ENCODE measurements around the gene CNPY2. TPM values are rescaled to one million over a fixed set of nuclear protein-coding genes. Genes with fewer than 3 reads are reported as not detected.

CNPY2 gene
- total RNA-seq, 4 donors from 2014 or later = 37.2 to 66.6 (median 55.3) TPM

GRCh38 chr12:56359851-56360767, 44.3 kb upstream of the CNPY2 start, which contains the start of gene STAT2:
Gene STAT2, minus strand, starts transcription at chr12:56360107. Its CDS starts 3,536 bp downstream, at chr12:56356571.
- WGBS, 2 donors = 1% methylated on average over 26 to 36 of the region's 54 CpGs
- Histone ChIP-seq H3K4me3 (peak within 1 kb of the TSS; percentile 63 to 88 (median 82)), H3K36me3 (peaks cover 3 to 17% (median 10%) of the 10 kb centered on the region in 3 donors), H3K4me1 (peaks cover 9 to 27% (median 20%) of the 10 kb centered on the region in 3 donors), H3K27me3 (no peaks in the 10 kb centered on the region), H3K27ac (peak within 1 kb of the TSS; percentile 91 to 96 (median 94)), H3K9me3 (no peaks in the 10 kb centered on the region)
- TF ChIP-seq POLR2A (IDR thresholded peaks at IDR 0.05) (peak in 3 of 4 donors; percentile 12 to 84 (median 84)), CTCF (IDR thresholded peaks at IDR 0.05) (peak in 1 of 6 experiments; percentile 18)
- peak; percentile 97 for DNase-seq
- intact Hi-C loops (cut with DNase I) = no loop called here

DNA sequence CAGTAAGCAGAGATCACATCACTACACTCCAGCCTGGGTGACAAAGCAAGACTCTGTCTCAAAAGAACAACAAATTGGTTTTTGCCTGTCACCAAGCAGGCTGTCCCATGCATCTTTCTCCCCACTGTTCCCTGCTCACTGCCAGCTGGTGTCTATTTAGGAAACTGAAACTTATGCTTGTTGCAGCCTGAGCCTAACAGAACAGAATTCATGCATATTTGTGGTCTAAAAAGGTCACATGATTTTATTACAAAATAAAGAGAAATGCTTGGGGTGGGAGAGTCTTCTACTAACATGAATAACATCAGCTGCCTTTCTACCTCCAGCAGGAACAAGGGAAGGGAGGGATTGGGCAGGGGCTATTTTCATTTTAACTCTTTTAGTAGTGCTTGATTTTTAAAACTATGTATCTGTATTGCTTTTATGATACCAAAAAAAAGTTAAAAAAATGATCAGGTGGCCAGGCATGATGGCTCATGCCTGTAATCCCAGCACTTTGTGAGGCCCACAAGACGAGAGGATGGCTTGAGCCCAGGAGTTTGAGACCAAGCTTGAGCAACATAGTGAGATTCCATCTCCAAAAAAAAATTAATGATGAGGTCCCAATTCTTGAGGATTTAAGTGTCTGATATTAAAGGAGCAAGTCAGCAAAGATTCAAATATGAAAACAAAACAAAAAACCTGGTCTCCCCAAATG, 43.2 kb upstream of the CNPY2 start:
- Histone ChIP-seq H3K4me3 (peak overlapping the region; percentile 63 to 88 (median 82)), H3K4me1 (peaks cover 9 to 27% (median 20%) of the 10 kb centered on the region in 3 donors), H3K9me3 (no peaks in the 10 kb centered on the region), H3K27ac (peak overlapping the region; percentile 91 to 96 (median 94)), H3K36me3 (peaks cover 13 to 28% (median 21%) of the 10 kb centered on the region in 3 donors), H3K27me3 (no peaks in the 10 kb centered on the region)
- 0 to 5% methylated on average over 1 of the region's 1 CpG for WGBS, 2 donors
- DNase-seq = no peak
- no peak for TF ChIP-seq CTCF (IDR thresholded peaks at IDR 0.05)
- TF ChIP-seq POLR2A (IDR thresholded peaks at IDR 0.05) = peak in 2 of 4 donors; percentile 17 to 42
- intact Hi-C loops (cut with DNase I) = no loop called here

- intact Hi-C loops (cut with DNase I) = no loop called here
- no peak for DNase-seq
Observed at GRCh38 chr12:56351325-56351724, 35.5 kb upstream of the CNPY2 start.

DNA sequence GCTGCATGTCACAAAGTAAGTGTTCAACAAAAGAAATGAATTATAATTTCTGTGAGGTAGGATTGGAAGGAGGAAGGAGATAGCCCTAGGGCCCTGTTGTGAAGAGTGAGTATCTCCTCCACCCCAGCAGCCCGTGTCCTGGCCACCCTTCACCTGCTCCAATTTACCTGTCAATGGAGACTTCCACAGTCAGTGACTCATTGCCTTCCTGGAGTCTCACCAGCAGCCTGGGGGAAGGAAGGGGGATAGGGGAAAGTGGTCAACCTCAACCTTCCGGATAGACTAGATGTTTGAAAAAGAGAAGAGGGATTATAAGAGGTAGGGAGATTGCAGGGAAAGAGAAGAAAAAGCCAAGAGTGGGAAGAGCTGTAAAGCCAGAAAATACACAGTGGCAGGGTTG, 34.9 kb upstream of the CNPY2 start:
- no peak for TF ChIP-seq POLR2A (IDR thresholded peaks at IDR 0.05)
- TF ChIP-seq CTCF (IDR thresholded peaks at IDR 0.05) = no peak
- no peak overlapping the region for H3K27ac ChIP-seq
- DNase-seq = no peak
- H3K27me3 ChIP-seq = no peaks in the 10 kb centered on the region
- H3K36me3 ChIP-seq = peaks cover 43 to 100% (median 87%) of the 10 kb centered on the region in 3 donors
- WGBS, 2 donors = 30 to 79% methylated on average over 2 of the region's 2 CpGs
- H3K9me3 ChIP-seq = no peaks in the 10 kb centered on the region
- intact Hi-C loops (cut with DNase I) = no loop called here
- no peaks in the 10 kb centered on the region for H3K4me1 ChIP-seq
- H3K4me3 ChIP-seq = no peak overlapping the region

More at GRCh38 chr12:56351325-56351724, 35.5 kb upstream of the CNPY2 start:
- H3K27ac ChIP-seq = no peak overlapping the region
- no peaks in the 10 kb centered on the region for H3K4me1 ChIP-seq
- no peak overlapping the region for H3K4me3 ChIP-seq
- TF ChIP-seq POLR2A (IDR thresholded peaks at IDR 0.05) (no peak), CTCF (IDR thresholded peaks at IDR 0.05) (no peak)
- peaks cover 43 to 100% (median 86%) of the 10 kb centered on the region in 3 donors for H3K36me3 ChIP-seq
- H3K27me3 ChIP-seq = no peaks in the 10 kb centered on the region
- no peaks in the 10 kb centered on the region for H3K9me3 ChIP-seq
- WGBS, 2 donors = 86 to 100% methylated on average over 2 of the region's 2 CpGs

Data from esophagus squamous epithelium (tissue), 5 donors.